Measurements from ENCODE around the gene ARRDC4. TPM values are rescaled to one million over a fixed set of nuclear protein-coding genes. Genes with fewer than 3 reads are reported as not detected.

ARRDC4 gene
- total and polyA plus RNA-seq, 2 of the 8 experiments (the other 6 are each of a cell fraction or from before 2014, with no cell fraction given) = 3.5 to 3.8 TPM

GRCh38 chr15:97981058-97981457 is 20.6 kb downstream of the ARRDC4 start:
- H3K23ac ChIP-seq (ENCODE audit: insufficient read length) = no peak overlapping the region
- H2AFZ ChIP-seq (ENCODE audit: low read length) = no peak overlapping the region
- no peak overlapping the region for H4K91ac ChIP-seq (replicated peaks; ENCODE audit: insufficient read length, low read length)
- WGBS, 2 experiments (ENCODE audit: extremely low coverage in 1 of 2, insufficient coverage in 1 of 2, insufficient read length in 1 of 2, insufficient replicate concordance in 2 of 2, low coverage in 1 of 2, low lambda C conversion rate in 2 of 2, missing lambda C conversion rate in 1 of 2) = 96% methylated on average over 3 of the region's 3 CpGs; no CpG with 5 or more reads in 1 of the 2 experiments
- H2BK120ac ChIP-seq (replicated peaks; ENCODE audit: low read depth, low read length) = no peak overlapping the region
- H3K18ac ChIP-seq (ENCODE audit: extremely low read depth, low read length) = no peak overlapping the region
- H3K4ac ChIP-seq (replicated peaks; ENCODE audit: insufficient read length, low read depth, low read length) = no peak overlapping the region
- H4K5ac ChIP-seq (ENCODE audit: insufficient read length, low read depth, low read length) = no peak overlapping the region
- H3K27ac ChIP-seq (ENCODE audit: low read depth, low read length) = no peak overlapping the region; the same call in 1 of the 2 replicates
- no peak overlapping the region for H3K4me3 ChIP-seq (ENCODE audit: extremely low read depth in 1 of 4, insufficient read depth in 2 of 4, low read depth in 3 of 4, low read length in 4 of 4)
- no peak overlapping the region for H3K4me2 ChIP-seq (ENCODE audit: insufficient read depth in 1 of 2, low read depth in 2 of 2, low read length in 2 of 2)
- no peaks in the 10 kb centered on the region for H3K36me3 ChIP-seq (ENCODE audit: control insufficient read depth in 2 of 4, insufficient read depth in 4 of 4, low read length in 3 of 4)
- no peaks in the 10 kb centered on the region for H3K4me1 ChIP-seq (replicated peaks in 1 of 4; ENCODE audit: control insufficient read depth in 3 of 4, insufficient read depth in 4 of 4, low read length in 3 of 4)
- H2BK20ac ChIP-seq (ENCODE audit: low read length) = no peak overlapping the region
- no peak for FAIRE-seq
- no peaks in the 10 kb centered on the region for H4K20me1 ChIP-seq (replicated peaks in 1 of 2; ENCODE audit: control insufficient read depth in 1 of 2, insufficient read depth in 2 of 2, low read length in 2 of 2)
- DNase-seq (ENCODE audit: low read depth in 1 of 2, low spot score in 2 of 2) = no peak
- no peaks in the 10 kb centered on the region for H3K79me1 ChIP-seq (ENCODE audit: low read depth, low read length)
- H3K23me2 ChIP-seq (ENCODE audit: low read depth, low read length) = no peaks in the 10 kb centered on the region
- no peak overlapping the region for H4K8ac ChIP-seq (ENCODE audit: extremely low read depth, insufficient read depth, low read length)
- H3K79me2 ChIP-seq (ENCODE audit: control insufficient read depth in 1 of 2, insufficient read depth in 2 of 2, low read length in 2 of 2) = no peaks in the 10 kb centered on the region
- H2BK12ac ChIP-seq (ENCODE audit: low read depth, low read length) = no peak overlapping the region
- no peak overlapping the region for H2BK5ac ChIP-seq (ENCODE audit: low read depth, low read length)
- no peak overlapping the region for H2BK15ac ChIP-seq (ENCODE audit: low read length)
- no peak overlapping the region for H3K14ac ChIP-seq (ENCODE audit: insufficient read length)
- ChIA-PET POLR2A (ENCODE audit: partially characterized antibody) (no interaction called here), CTCF (ENCODE audit: partially characterized antibody) (interaction anchor here (0.6 to 1.4 kb wide), 2 partner anchors 44 to 76 kb away, joined by 3 to 4 read pairs; no protein-coding TSS in a partner anchor)
- peaks cover under 1% of the 10 kb centered on the region in 2 experiments; a peak in 1 of 4 replicates for H3K9me3 ChIP-seq (ENCODE audit: insufficient read depth in 2 of 2, low read depth in 1 of 2, low read length in 1 of 2)
- no peak overlapping the region for H3K9ac ChIP-seq (replicated peaks in 1 of 4; ENCODE audit: extremely low read depth in 1 of 4, low read depth in 3 of 4, low read length in 3 of 4)
- no peak overlapping the region for H3K56ac ChIP-seq (replicated peaks; ENCODE audit: insufficient read length, low read depth, low read length)
- no peaks in the 10 kb centered on the region for H3K27me3 ChIP-seq (replicated peaks in 1 of 4; ENCODE audit: control insufficient read depth in 3 of 4, extremely low read depth in 1 of 4, insufficient read depth in 3 of 4, low read length in 3 of 4)
- H2AK5ac ChIP-seq (ENCODE audit: low read depth, low read length) = no peak overlapping the region
- TF ChIP-seq SIX5 (IDR thresholded peaks at IDR 0.05; ENCODE audit: low read depth, low read length) (no peak), SUZ12 (IDR thresholded peaks at IDR 0.05; ENCODE audit: low read length) (no peak), POU5F1 (IDR thresholded peaks at IDR 0.05; ENCODE audit: low read depth, low read length) (no peak), TAF7 (optimal IDR thresholded peaks at IDR 0.05; ENCODE audit: borderline replicate concordance, low read depth, low read length) (no peak)
- TF ChIP-seq, protein P1, sequence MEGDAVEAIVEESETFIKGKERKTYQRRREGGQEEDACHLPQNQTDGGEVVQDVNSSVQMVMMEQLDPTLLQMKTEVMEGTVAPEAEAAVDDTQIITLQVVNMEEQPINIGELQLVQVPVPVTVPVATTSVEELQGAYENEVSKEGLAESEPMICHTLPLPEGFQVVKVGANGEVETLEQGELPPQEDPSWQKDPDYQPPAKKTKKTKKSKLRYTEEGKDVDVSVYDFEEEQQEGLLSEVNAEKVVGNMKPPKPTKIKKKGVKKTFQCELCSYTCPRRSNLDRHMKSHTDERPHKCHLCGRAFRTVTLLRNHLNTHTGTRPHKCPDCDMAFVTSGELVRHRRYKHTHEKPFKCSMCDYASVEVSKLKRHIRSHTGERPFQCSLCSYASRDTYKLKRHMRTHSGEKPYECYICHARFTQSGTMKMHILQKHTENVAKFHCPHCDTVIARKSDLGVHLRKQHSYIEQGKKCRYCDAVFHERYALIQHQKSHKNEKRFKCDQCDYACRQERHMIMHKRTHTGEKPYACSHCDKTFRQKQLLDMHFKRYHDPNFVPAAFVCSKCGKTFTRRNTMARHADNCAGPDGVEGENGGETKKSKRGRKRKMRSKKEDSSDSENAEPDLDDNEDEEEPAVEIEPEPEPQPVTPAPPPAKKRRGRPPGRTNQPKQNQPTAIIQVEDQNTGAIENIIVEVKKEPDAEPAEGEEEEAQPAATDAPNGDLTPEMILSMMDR (IDR thresholded peaks at IDR 0.05; ENCODE audit: control extremely low read depth in 1 of 3, insufficient read depth in 1 of 3, low read depth in 1 of 3, low read length in 3 of 3) = no peak

Measured in H1 (cell line).